Astrocyte of the hippocampus (primary cell): ENCODE measurements around the gene CCL3.
A peak's percentile ranks its signal among the peaks of the same experiment; 100 is the strongest.
"Not testable (repeated sequence)": the region's sequence is repeated elsewhere in the genome, so short reads cannot be mapped to it uniquely, and the experiment has no call there.

Experiments
- DNase-seq: peaks from one replicate; pipeline ENCODE4 v3.0.0; 2011; ENCODE audit warnings: low read depth, low spot score

Gene CCL3

GRCh38 chr17:36086791-36087190 is 3.2 kb downstream of the CCL3 start:
- DNase-seq = no peak

- DNase-seq = no peak
Observed at GRCh38 chr17:36085765-36086164, 4.2 kb downstream of the CCL3 start.

- DNase-seq = not testable (repeated sequence)
Observed at GRCh38 chr17:36083691-36084090, 6.3 kb downstream of the CCL3 start.

- DNase-seq = not testable (repeated sequence)
Observed at GRCh38 chr17:36082482-36083120, 7.3 kb downstream of the CCL3 start.

GRCh38 chr17:36081681-36082471 is 8.1 kb downstream of the CCL3 start:
- not testable (repeated sequence) for DNase-seq

GRCh38 chr17:36074365-36074764 is 15.6 kb downstream of the CCL3 start:
- DNase-seq = no peak

- DNase-seq = peak; percentile 44
Observed at GRCh38 chr17:36072431-36073121, 17.4 kb downstream of the CCL3 start.

- DNase-seq = no peak
Observed at GRCh38 chr17:36071751-36072150, 18.2 kb downstream of the CCL3 start.

- no peak for DNase-seq
Observed at GRCh38 chr17:36070427-36070826, 19.5 kb downstream of the CCL3 start.

- DNase-seq = no peak
Observed at GRCh38 chr17:36069136-36069535, 20.8 kb downstream of the CCL3 start.

GRCh38 chr17:36068524-36068923 is 21.4 kb downstream of the CCL3 start:
- no peak for DNase-seq

- no peak for DNase-seq
Observed at GRCh38 chr17:36066365-36066985, 23.5 kb downstream of the CCL3 start.

- no peak for DNase-seq
Observed at GRCh38 chr17:36063786-36064541, 26.0 kb downstream of the CCL3 start, which contains the start of gene CCL18. TSS of gene CCL18 (plus strand) at chr17:36064272. CDS start at chr17:36064343, 71 bp downstream.

GRCh38 chr17:36060816-36061215 is 29.1 kb downstream of the CCL3 start:
- DNase-seq = no peak

GRCh38 chr17:36059406-36059805 is 30.5 kb downstream of the CCL3 start:
- no peak for DNase-seq

- no peak for DNase-seq
Observed at GRCh38 chr17:36057911-36058310, 32.0 kb downstream of the CCL3 start.

- DNase-seq = no peak
Observed at GRCh38 chr17:36055921-36056520, 33.9 kb downstream of the CCL3 start.

- DNase-seq = no peak
Observed at GRCh38 chr17:36055171-36055570, 34.8 kb downstream of the CCL3 start.

- no peak for DNase-seq
Observed at GRCh38 chr17:36049643-36050042, 40.3 kb downstream of the CCL3 start.

GRCh38 chr17:36048066-36048465 is 41.9 kb downstream of the CCL3 start:
- no peak for DNase-seq
